ENCODE results near the gene ABHD18.

- TF ChIP-seq CTCF (IDR thresholded peaks at IDR 0.05) (no peak), POLR2A (IDR thresholded peaks at IDR 0.05) (no peak), POLR2AphosphoS5 (IDR thresholded peaks at IDR 0.05) (no peak), EP300 (IDR thresholded peaks at IDR 0.05) (no peak)
These were observed 74.4 kb downstream of the ABHD18 start for GRCh38 chr4:128039568-128039967.

Measured in sigmoid colon (tissue), 4 donors.